HepG2 (cell line): ENCODE measurements around the gene LAPTM4A.

Experiments
- CHD2 ChIP-seq: IDR thresholded peaks from 2 replicates; pipeline ENCODE4 v1.6.1; 2011; ENCODE audit warnings: low read depth, low read length, improper control_type of control experiment
- KAT8 ChIP-seq: IDR thresholded peaks from 2 replicates; pipeline ENCODE4 v1.6.1; 2016; ENCODE audit warnings: missing genetic modification reagents, missing compliant biosample characterization
- POLR2AphosphoS5 ChIP-seq: IDR thresholded peaks from 2 replicates; pipeline ENCODE4 v1.6.1; 2012; ENCODE audit warnings: low read depth, low read length
- ZBTB25 ChIP-seq: IDR thresholded peaks from 2 replicates; pipeline ENCODE4 v1.6.1; 2018; ENCODE audit warnings: missing genetic modification reagents
- ZFX ChIP-seq: sonication (generic); formaldehyde crosslinking; IDR thresholded peaks from 2 replicates; pipeline ENCODE4 v1.4.0; 2020; ENCODE audit warnings: mild to moderate bottlenecking, low read depth, missing genetic modification reagents, moderate library complexity

- TF ChIP-seq ZFX (CRISPR knock-in tag) (no peak), ZBTB25 (no peak), KAT8 (CRISPR knock-in tag) (no peak), POLR2AphosphoS5 (no peak), CHD2 (no peak)
Measured at GRCh38 chr2:20089715-20090464, 38.5 kb upstream of the LAPTM4A start.
